ENCODE results near the gene PAXIP1.

- TF ChIP-seq CTCF (IDR thresholded peaks at IDR 0.05): no peak
- TF ChIP-seq EP300 (IDR thresholded peaks at IDR 0.05): no peak
- TF ChIP-seq POLR2A (IDR thresholded peaks at IDR 0.05): no peak
Measured at GRCh38 chr7:154998481-154998880, 4.4 kb downstream of the PAXIP1 start.

Measured in tibial nerve (tissue), 4 donors.